Head of caudate nucleus (tissue), 42 donors: ENCODE results near the gene SRF.
"Not testable (repeated sequence)": the region's sequence is repeated elsewhere in the genome, so short reads cannot be mapped to it uniquely, and the experiment has no call there.

Source experiments
- DNase-seq, 42 donors: peaks; one replicate each; pipeline versions ENCODE4 v3.0.0 to v3.0.0-alpha.2; 2020 to 2021; ENCODE audit warnings: mixed read lengths in 7 of 42
- intact Hi-C: fragments of 100-400 bp; cut with DNase I; formaldehyde crosslinking; loops from one replicate; pipeline ENCODE4 v1.15.0; 2022

Gene SRF

GRCh38 chr6:43170931-43171706 is at the start of gene SRF:
Gene SRF (plus strand): TSS chr6:43171269. CDS start chr6:43171657, 388 bp downstream.
- intact Hi-C loops = loop anchor here (5.0 kb wide), 1 partner anchor 76 kb away; no protein-coding TSS in a partner anchor
- peak; percentile 98 to 100 (median 100) for DNase-seq

GRCh38 chr6:43122146-43122545 is 48.9 kb upstream of the SRF start:
- intact Hi-C loops = no loop called here
- DNase-seq = no peak

- peak in 35 of 42 donors; percentile 12 to 67 (median 36) for DNase-seq
- intact Hi-C loops = no loop called here
Measured at GRCh38 chr6:43123461-43124314, 47.4 kb upstream of the SRF start.

GRCh38 chr6:43124481-43124880 is 46.6 kb upstream of the SRF start:
- intact Hi-C loops = no loop called here
- no peak for DNase-seq

GRCh38 chr6:43125119-43125518 is 46.0 kb upstream of the SRF start:
- intact Hi-C loops = no loop called here
- no peak for DNase-seq

GRCh38 chr6:43125555-43125954 is 45.5 kb upstream of the SRF start:
- DNase-seq = no peak
- intact Hi-C loops = no loop called here

- intact Hi-C loops = no loop called here
- DNase-seq = no peak
Measured at GRCh38 chr6:43127180-43127579, 43.9 kb upstream of the SRF start.

GRCh38 chr6:43127877-43128276 is 43.2 kb upstream of the SRF start:
- DNase-seq = no peak
- intact Hi-C loops = no loop called here

GRCh38 chr6:43128926-43129325 is 42.1 kb upstream of the SRF start:
- intact Hi-C loops = no loop called here
- no peak for DNase-seq

GRCh38 chr6:43129434-43130194 is 41.5 kb upstream of the SRF start:
- DNase-seq = peak in 1 of 42 donors; percentile 23
- intact Hi-C loops = no loop called here

- intact Hi-C loops = no loop called here
- no peak for DNase-seq
Measured at GRCh38 chr6:43130429-43130828, 40.6 kb upstream of the SRF start.

GRCh38 chr6:43131379-43131778 is 39.7 kb upstream of the SRF start:
- DNase-seq, intact Hi-C loops: not testable (repeated sequence)

- intact Hi-C loops = no loop called here
- DNase-seq = no peak
Measured at GRCh38 chr6:43138267-43138666, 32.8 kb upstream of the SRF start.

- intact Hi-C loops = loop anchor here (5.0 kb wide), 1 partner anchor 238 kb away; no protein-coding TSS in a partner anchor
- DNase-seq = not testable (repeated sequence)
Measured at GRCh38 chr6:43139973-43140372, 31.1 kb upstream of the SRF start.

GRCh38 chr6:43141644-43142043 is 29.4 kb upstream of the SRF start:
- DNase-seq = no peak
- intact Hi-C loops = loop anchor here (5.0 kb wide), 1 partner anchor 239 kb away; no protein-coding TSS in a partner anchor

- no peak for DNase-seq
Measured at GRCh38 chr6:43142101-43142500, 29.0 kb upstream of the SRF start.

GRCh38 chr6:43143235-43144128 is 27.6 kb upstream of the SRF start:
- peak; percentile 65 to 90 (median 80) for DNase-seq
- intact Hi-C loops = loop anchor here (5.0 kb wide), 1 partner anchor 241 kb away; no protein-coding TSS in a partner anchor

More at GRCh38 chr6:43142101-43142500, 29.0 kb upstream of the SRF start:
- intact Hi-C loops = loop anchor here (5.0 kb wide), 1 partner anchor 240 kb away; no protein-coding TSS in a partner anchor

- DNase-seq = no peak
Measured at GRCh38 chr6:43144879-43145278, 26.2 kb upstream of the SRF start.

More at GRCh38 chr6:43144879-43145278, 26.2 kb upstream of the SRF start:
- intact Hi-C loops = loop anchor here (5.0 kb wide), 1 partner anchor 243 kb away; no protein-coding TSS in a partner anchor
